Measurements from ENCODE around the gene ARHGAP25.

GRCh38 chr2:68733365-68733764 is 1.2 kb upstream of the ARHGAP25 start:
- TF ChIP-seq POLR2AphosphoS5 (IDR thresholded peaks at IDR 0.05) (no peak), CTCF (IDR thresholded peaks at IDR 0.05) (no peak), POLR2A (IDR thresholded peaks at IDR 0.05) (no peak)

Measured in upper lobe of left lung (tissue), 4 donors.